HEK293 (cell line): ENCODE data around the gene RRP9.

Experiments
- CTCF ChIP-seq: fragments of 450-650 bp; formaldehyde crosslinking; IDR thresholded peaks from 2 replicates; pipeline ENCODE4 v1.5.1; 2016; ENCODE audit warnings: missing biosample characterization, missing genetic modification characterization
- ZBTB7A ChIP-seq: fragments of 450-650 bp; formaldehyde crosslinking; IDR thresholded peaks from 2 replicates; pipeline ENCODE4 v1.5.1; 2016; ENCODE audit warnings: low read depth, missing biosample characterization, missing genetic modification characterization

GRCh38 chr3:51946796-51947195 is 5.1 kb upstream of the RRP9 start:
- TF ChIP-seq ZBTB7A (no peak), CTCF (tag by site-specific recombination) (no peak)
